ENCODE data around the gene ETFB.

GRCh38 chr19:51346742-51347141 is 19.4 kb downstream of the ETFB start:
- no peak for TF ChIP-seq CTCF (IDR thresholded peaks at IDR 0.05; ENCODE audit: low read depth, low read length)
- no peak for TF ChIP-seq MYC (IDR thresholded peaks at IDR 0.05; ENCODE audit: low read depth, low read length)
- TF ChIP-seq POLR2A (IDR thresholded peaks at IDR 0.05; ENCODE audit: extremely low read depth, insufficient read length): no peak
- no peak for TF ChIP-seq MAX (IDR thresholded peaks at IDR 0.05; ENCODE audit: low read depth, low read length)
